HG03521 (cell line): Measurements from ENCODE around the gene ATP10B.
"Not testable (repeated sequence)": the region's sequence is repeated elsewhere in the genome, so short reads cannot be mapped to it uniquely, and the experiment has no call there.

ENCODE experiments used
- ATAC-seq: cut with Tn5 transposase; IDR thresholded peaks from one replicate; pipeline ENCODE4 v1.9.1; 2021; ENCODE audit warnings: mild to moderate bottlenecking, moderate library complexity; ENCODE audit not compliant: unreplicated experiment

The ATP10B gene

GRCh38 chr5:160852049-160852448 lies at the start of gene ATP10B:
Gene ATP10B (minus strand): TSS chr5:160852211. CDS start chr5:160688074, 164,137 bp downstream.
- ATAC-seq, result no peak

GRCh38 chr5:160901656-160902055 lies 49.6 kb upstream of the ATP10B start:
- no peak for ATAC-seq

GRCh38 chr5:160899735-160900134 lies 47.7 kb upstream of the ATP10B start:
- no peak for ATAC-seq

GRCh38 chr5:160893180-160893964 lies 41.4 kb upstream of the ATP10B start:
- ATAC-seq, result not testable (repeated sequence)

- no peak for ATAC-seq
Observed at GRCh38 chr5:160887780-160888179, 35.8 kb upstream of the ATP10B start.

- not testable (repeated sequence) for ATAC-seq
Observed at GRCh38 chr5:160873560-160874200, 21.7 kb upstream of the ATP10B start.

- ATAC-seq, result no peak
Observed at GRCh38 chr5:160869989-160870521, 18.0 kb upstream of the ATP10B start.

GRCh38 chr5:160867976-160868375 lies 16.0 kb upstream of the ATP10B start:
- no peak for ATAC-seq

GRCh38 chr5:160851451-160851850 lies 560 bp downstream of the ATP10B start:
- no peak for ATAC-seq

- no peak for ATAC-seq
Observed at GRCh38 chr5:160850421-160850820, 1.6 kb downstream of the ATP10B start.

- no peak for ATAC-seq
Observed at GRCh38 chr5:160847526-160848085, 4.4 kb downstream of the ATP10B start.

- no peak for ATAC-seq
Observed at GRCh38 chr5:160846642-160847041, 5.4 kb downstream of the ATP10B start.

GRCh38 chr5:160844177-160844576 lies 7.8 kb downstream of the ATP10B start:
- ATAC-seq, result no peak

GRCh38 chr5:160843240-160843639 lies 8.8 kb downstream of the ATP10B start:
- peak; percentile 96 for ATAC-seq

GRCh38 chr5:160837749-160838593 lies 14.0 kb downstream of the ATP10B start:
- ATAC-seq, result no peak

GRCh38 chr5:160837211-160837610 lies 14.8 kb downstream of the ATP10B start:
- ATAC-seq, result no peak

GRCh38 chr5:160835818-160836528 lies 16.0 kb downstream of the ATP10B start:
- ATAC-seq, result peak; percentile 59

- ATAC-seq, result peak; percentile 31
Observed at GRCh38 chr5:160835376-160835775, 16.6 kb downstream of the ATP10B start.

- no peak for ATAC-seq
Observed at GRCh38 chr5:160833806-160834205, 18.2 kb downstream of the ATP10B start.

GRCh38 chr5:160831801-160832200 lies 20.2 kb downstream of the ATP10B start:
- no peak for ATAC-seq
